GM10248 (cell line): Measurements from ENCODE around the gene SORT1.
A peak's percentile ranks its signal among the peaks of the same experiment; 100 is the strongest.

Source experiments
- CTCF ChIA-PET: fragments of 300-600 bp; sonication (Branson Sonifier 250); formaldehyde crosslinking; extraction: SDS; loops from one replicate; lab custom pipeline; 2021; ENCODE audit warnings: antibody characterized with exemption; lab: Yijun Ruan, JAX
- POLR2A ChIA-PET: fragments of 350-650 bp; sonication (Branson Sonifier 250); formaldehyde crosslinking; extraction: SDS; loops from one replicate; lab custom pipeline; 2020; ENCODE audit warnings: antibody characterized with exemption; lab: Yijun Ruan, JAX
- DNase-seq: peaks from one replicate; pipeline ENCODE4 v3.0.0; 2012; ENCODE audit errors: extremely low spot score
- CTCF ChIP-seq: IDR thresholded peaks from 2 replicates; pipeline ENCODE4 v1.5.1; 2012; ENCODE audit warnings: mild to moderate bottlenecking, low read depth; ENCODE audit errors: extremely low read depth, missing control alignments, control extremely low read depth

Gene SORT1

GRCh38 chr1:109264379-109264755 is 133.4 kb downstream of the SORT1 start:
- DNase-seq, result no peak
- TF ChIP-seq CTCF, result no peak
- ChIA-PET POLR2A (no interaction called here), CTCF (interaction anchor here (0.7 to 8.2 kb wide), 11 partner anchors 10 to 268 kb away, joined by 3 to 76 read pairs (median 4); partner anchors contain the start of genes PSRC1 and SORT1)

GRCh38 chr1:109263597-109264378 is 133.9 kb downstream of the SORT1 start:
- peak; percentile 85 for DNase-seq
- TF ChIP-seq CTCF, result peak; percentile 89
- POLR2A ChIA-PET, result no interaction called here
- CTCF ChIA-PET, result interaction anchor here (0.7 to 8.2 kb wide), 12 partner anchors 10 to 269 kb away, joined by 3 to 76 read pairs (median 6); partner anchors contain the start of genes PSRC1 and SORT1

- no peak for TF ChIP-seq CTCF
- no peak for DNase-seq
- POLR2A ChIA-PET, result no interaction called here
- CTCF ChIA-PET, result interaction anchor here (1.0 to 8.2 kb wide), 6 partner anchors 9 to 269 kb away, joined by 3 to 76 read pairs (median 12); partner anchors contain the start of genes PSRC1 and SORT1
Measured at GRCh38 chr1:109263234-109263596, 134.5 kb downstream of the SORT1 start.

GRCh38 chr1:109262231-109263055 is 135.3 kb downstream of the SORT1 start:
- DNase-seq, result no peak
- TF ChIP-seq CTCF, result no peak
- ChIA-PET POLR2A (no interaction called here), CTCF (interaction anchor here (1.0 to 8.2 kb wide), 6 partner anchors 9 to 270 kb away, joined by 3 to 76 read pairs (median 12); partner anchors contain the start of genes PSRC1 and SORT1)

GRCh38 chr1:109261578-109261977 is 136.1 kb downstream of the SORT1 start:
- ChIA-PET CTCF (interaction anchor here (3.5 to 8.2 kb wide), 2 partner anchors 137 to 271 kb away, joined by 15 to 76 read pairs; partner anchors contain the start of gene SORT1), POLR2A (no interaction called here)
- no peak for TF ChIP-seq CTCF
- DNase-seq, result no peak

GRCh38 chr1:109261006-109261405 is 136.7 kb downstream of the SORT1 start:
- CTCF ChIA-PET, result interaction anchor here (3.5 to 8.2 kb wide), 2 partner anchors 138 to 272 kb away, joined by 15 to 76 read pairs; partner anchors contain the start of gene SORT1
- no peak for DNase-seq
- TF ChIP-seq CTCF, result no peak
- POLR2A ChIA-PET, result no interaction called here
